Left renal pelvis (tissue), 4 donors: ENCODE measurements around the gene BDKRB2. TPM values are rescaled to one million over a fixed set of nuclear protein-coding genes. Genes with fewer than 3 reads are reported as not detected.

ENCODE experiments used
- DNase-seq, 4 donors: peaks; one replicate each; pipeline ENCODE4 v3.0.0-alpha.2; 2013; ENCODE audit warnings: low read depth in 4 of 4, low spot score in 3 of 4
- polyA plus RNA-seq, 4 donors: library from polyadenylated mRNA; unstranded; fragments of 120-200 nt; gene quantifications; one replicate each; pipeline ENCODE4 v1.2.1, GENCODE V29; 2013; ENCODE audit not compliant: insufficient read length in 4 of 4

Gene BDKRB2
- polyA plus RNA-seq, 4 donors: 3.3 to 4.2 (median 3.4) TPM

GRCh38 chr14:96176275-96176674 is 28.4 kb upstream of the BDKRB2 start:
- DNase-seq: no peak

- DNase-seq: no peak
Observed at GRCh38 chr14:96176811-96177211, 27.8 kb upstream of the BDKRB2 start.

- no peak for DNase-seq
Observed at GRCh38 chr14:96177766-96178375, 26.8 kb upstream of the BDKRB2 start.

DNA sequence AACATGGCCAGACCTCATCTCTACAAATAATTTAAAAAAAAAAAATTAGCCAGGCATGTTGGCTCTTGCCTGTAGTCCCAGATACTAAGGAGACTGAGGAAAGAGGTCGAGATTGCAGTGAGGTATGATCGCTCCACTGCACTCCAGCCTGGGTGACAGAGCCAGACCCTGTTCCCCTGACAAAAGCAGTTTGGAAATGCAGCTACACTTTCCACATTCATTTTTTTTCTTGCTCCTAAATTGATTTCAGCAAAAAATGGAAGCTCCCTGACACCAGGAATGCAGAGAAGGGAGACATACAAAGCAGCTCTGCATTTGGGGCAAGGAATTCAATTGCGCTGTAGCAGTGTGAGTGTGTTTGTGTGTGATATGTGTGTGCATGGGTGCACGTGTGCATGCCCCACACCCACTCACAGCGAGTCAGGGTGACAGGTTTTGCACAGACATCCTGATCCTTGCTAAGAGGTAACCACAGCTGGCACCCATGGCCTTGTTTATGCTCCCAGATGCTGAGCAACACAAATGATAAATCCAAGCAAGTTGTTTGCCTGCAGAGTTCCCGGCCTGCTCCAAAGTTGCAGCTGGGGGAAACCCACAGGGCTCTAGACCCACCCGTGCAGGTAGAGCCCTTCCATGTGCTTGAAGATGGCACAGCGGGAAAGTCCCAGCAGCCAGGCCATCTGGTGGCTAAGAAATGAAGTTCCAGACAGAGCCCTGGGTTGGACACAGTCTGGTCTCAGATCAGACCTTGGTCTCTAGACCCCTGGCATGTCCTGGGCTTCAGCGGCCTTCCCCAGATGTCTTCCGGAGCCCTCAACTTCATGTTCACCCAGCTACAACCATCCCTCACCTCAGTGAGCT is 25.9 kb upstream of the BDKRB2 start:
- DNase-seq: no peak

DNA sequence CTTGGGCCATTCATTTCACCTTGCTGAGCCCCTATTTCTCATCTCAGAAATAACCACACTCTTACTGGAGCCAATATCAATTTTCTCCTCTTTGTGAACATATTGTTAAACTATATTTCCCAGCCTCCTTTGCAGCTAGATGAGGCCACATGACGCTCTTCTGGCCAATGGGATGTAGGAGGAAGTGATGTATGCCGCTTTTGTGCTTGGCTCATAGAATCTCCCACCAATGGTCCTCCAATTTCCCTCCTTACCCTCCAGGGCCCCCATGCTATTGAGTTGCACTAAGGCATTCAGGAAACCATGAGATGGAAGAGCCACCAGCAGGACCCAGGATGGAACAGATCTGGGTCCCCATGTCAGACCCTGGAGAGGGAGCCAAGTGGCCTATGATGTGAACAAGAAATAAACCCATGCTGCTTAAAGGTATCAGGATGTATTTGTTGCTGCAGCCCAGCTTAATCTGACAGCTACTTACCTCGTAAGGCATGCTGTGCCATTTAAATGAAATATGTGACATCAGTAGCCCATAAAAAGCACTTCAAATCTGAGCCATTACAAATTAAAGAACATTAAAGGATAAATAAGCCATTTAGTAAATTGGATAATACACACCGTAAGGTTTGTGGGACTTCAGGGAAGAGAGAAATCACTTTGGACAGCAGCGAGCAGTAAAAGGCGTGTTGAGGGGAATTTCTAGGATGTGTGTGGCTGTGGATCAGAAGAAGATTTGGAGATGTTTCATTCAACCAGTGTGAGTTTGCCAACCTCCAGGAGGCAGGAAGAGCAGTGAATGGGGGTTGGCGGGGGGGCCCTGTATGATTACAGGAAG is 24.4 kb upstream of the BDKRB2 start:
- DNase-seq: no peak

GRCh38 chr14:96181186-96182056 is 23.2 kb upstream of the BDKRB2 start:
- DNase-seq: no peak

- DNase-seq: no peak
Observed at GRCh38 chr14:96182546-96182945, 22.1 kb upstream of the BDKRB2 start.

GRCh38 chr14:96184737-96185136 is 19.9 kb upstream of the BDKRB2 start:
- no peak for DNase-seq

DNA sequence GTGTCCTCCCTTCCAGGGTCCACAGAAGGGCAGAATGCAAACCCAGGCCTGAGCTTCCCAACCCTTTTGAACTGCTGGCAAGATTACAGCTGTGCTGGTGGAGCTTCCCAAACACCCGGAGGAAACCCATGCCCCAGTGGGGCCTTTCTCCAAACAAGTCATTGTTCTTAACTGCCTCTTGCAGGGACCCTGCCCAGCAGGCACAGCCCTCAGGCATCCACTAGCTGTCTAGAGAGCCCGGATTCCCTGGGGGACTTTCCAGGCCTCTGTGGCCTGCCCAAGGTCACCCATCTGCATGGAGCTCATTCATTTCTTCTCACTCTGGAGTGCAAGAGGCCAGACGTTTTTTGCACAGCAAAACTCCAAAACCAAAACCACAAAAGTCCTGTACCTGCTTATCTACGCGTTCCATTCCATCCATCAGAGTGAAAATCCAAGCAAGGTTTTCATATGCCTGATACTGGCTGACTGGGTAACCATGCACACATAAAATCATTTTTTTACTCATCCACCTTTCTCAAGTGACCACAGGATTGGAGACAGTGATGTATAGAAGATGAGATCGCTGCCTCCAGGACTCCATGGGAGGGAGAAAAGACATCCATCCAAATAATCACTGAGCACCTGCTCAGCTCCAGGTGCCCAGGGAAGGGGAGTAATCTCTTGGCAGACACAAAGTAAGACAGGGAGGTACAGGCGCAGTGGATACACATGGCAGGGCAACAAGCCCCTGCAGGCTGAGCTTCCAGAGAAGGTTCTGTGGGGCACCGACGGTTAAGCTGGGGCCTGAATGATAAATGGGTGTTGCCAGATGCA is 17.2 kb upstream of the BDKRB2 start:
- DNase-seq: no peak

DNA sequence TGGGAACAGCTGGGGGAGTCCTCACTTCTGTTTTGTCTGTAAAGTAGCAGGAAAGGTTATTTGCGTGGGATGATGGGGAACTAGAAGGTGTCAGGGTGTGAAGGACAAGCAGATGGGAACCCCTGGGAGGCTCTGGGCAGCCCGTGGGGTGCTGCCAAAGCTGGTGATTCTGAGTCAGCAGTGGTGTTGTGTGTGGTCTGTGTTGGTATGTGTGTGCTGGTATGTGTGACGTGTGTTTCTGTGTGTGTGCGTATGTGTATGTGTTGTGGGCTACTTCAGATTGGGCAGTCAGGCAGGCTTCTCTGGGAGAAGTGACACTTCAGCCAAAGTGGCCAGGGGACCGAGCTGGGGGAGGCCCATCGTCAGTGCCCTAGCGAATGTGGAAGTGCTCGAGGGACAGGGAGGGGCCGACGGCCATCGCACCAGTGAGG is 15.3 kb upstream of the BDKRB2 start:
- DNase-seq: no peak

- DNase-seq: no peak
Observed at GRCh38 chr14:96191353-96191752, 13.3 kb upstream of the BDKRB2 start.

DNA sequence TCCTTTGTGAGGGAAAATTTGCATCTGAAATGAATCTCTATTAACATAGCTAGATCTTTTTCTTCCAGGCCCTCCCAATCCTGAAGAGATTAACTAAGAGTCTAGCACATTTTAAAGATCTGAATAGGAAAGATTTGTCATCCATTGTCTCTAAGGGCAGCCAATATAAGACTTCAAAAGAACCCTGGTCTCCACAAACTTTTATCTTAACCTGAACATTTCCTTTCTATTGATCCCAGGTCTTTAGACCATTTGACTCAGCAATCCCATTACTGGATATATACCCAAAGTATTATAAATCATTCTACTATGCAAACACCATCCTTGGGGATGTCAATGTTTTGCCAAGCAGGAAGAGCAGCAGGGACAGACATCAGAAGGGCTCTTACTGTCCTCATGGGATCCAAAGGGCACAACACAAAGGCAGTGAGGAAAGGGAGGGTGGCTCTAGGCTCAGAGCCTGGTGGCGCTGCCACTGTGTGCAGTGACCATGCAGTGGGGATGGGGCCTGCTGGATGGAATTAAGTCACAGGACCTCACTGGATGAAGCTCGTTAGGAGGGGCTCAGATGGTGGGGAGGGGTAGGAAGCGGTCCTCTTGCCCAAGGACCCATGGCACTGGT is 12.7 kb upstream of the BDKRB2 start:
- no peak for DNase-seq

DNA sequence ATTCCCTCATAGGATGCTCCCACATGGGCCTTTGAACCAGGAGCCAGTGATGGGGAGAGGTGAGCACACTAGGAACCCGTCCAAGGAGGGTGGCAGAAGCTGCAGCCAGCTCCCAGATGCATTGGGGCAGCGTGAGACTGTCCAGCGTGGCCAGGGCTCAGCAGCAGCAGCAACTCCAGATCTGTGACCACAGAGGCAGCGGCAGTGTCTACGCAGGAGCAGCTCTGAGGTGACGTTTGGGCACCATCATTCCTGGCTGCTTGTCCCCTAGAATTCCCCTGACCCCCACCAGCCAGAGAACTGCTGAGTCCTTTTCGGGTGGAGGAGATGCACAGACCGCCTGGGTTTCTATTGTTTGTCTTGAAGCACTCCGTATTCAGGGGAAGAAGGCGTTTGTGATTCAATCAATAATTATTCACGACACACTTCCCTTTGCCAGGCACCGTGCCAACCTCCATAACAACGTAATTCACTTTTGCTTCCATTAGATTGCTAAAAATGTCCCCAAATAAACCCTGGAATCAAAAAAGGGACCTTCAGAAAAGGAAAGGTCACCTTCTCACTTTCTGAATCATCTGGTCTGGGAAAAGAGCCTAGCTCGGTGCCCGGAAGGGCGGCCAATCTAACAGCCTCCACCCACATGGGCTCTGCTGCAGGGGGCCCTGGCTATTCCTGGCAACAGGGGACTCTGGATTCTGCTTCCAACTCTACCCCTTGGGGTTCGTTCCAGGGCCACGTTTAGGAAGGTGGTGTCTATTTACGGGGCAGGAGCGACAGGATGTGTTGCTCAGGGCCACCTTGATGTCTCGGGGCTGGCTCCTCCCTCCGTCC is 11.4 kb upstream of the BDKRB2 start:
- no peak for DNase-seq

DNA sequence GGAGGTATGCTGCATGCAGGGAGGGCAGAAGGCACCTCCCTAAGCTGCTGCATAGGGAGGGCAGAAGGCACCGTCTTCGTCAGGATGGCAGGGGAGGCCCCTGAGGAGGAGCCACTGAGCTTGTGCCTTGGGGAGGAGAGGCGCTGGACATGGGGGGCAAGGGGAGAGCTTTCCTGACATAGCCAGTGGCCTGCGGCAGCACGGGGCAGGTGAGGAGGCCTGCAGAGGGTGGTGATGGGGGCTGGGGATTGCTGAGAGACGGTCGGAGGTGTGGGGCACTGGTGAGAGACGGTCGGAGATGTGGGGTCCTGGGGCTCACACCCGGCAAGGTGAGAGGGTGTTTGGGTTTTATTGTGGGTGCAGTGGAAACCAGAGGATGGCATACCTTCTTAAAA is 10.4 kb upstream of the BDKRB2 start:
- DNase-seq: no peak

- DNase-seq: no peak
Observed at GRCh38 chr14:96194657-96195431, 9.8 kb upstream of the BDKRB2 start.

DNA sequence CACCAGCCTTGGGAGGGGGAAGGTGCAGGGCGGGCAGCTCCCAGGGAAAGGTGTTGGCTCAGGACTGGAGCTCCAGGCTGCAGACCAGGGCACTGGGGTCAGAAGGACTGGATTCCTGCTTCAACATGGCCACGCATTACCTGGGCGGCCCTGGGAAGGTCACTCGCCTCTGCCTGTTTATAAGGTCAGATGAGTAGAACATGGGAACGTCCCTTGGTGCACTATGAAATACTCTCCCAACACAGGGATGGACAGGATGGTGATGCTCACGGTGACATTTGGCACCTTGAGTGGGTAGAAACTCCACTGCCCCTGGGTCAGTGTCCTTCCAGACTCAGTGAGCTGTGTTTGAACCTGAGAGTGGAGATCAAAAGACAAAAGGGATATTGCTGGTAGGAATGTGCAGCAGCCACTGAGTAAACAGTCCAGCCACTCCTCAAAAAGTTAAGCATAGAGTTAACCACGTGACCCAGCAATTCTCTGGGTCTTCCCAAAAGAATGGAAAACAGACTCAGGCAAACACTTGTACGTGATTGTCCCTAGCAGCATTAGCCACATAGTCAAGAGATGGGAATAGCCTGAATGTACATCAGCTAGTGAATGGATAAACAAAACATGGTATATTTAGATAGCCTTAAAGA is 9.1 kb upstream of the BDKRB2 start:
- DNase-seq: no peak
